ENCODE results near the gene MICAL3. TPM values are rescaled to one million over a fixed set of nuclear protein-coding genes. Genes with fewer than 3 reads are reported as not detected.
A peak's percentile ranks its signal among the peaks of the same experiment; 100 is the strongest.

MICAL3 gene
- total RNA-seq, 1 experiment from 2014 or later = 23.5 TPM

- H3K9me3 ChIP-seq (replicated peaks) = no peaks in the 10 kb centered on the region
- no peaks in the 10 kb centered on the region for H3K27me3 ChIP-seq (replicated peaks)
- no peak for DNase-seq (ENCODE audit: low read depth in 1 of 2, low spot score in 2 of 2)
- H3K4me1 ChIP-seq (replicated peaks) = peaks cover 27% of the 10 kb centered on the region
- no peak overlapping the region for H3K27ac ChIP-seq
- H3K4me3 ChIP-seq = no peak overlapping the region
- H3K36me3 ChIP-seq = no peaks in the 10 kb centered on the region
These were observed 110.5 kb downstream of the MICAL3 start for GRCh38 chr22:17913801-17914347.

- Histone ChIP-seq H3K27me3 (replicated peaks) (no peaks in the 10 kb centered on the region), H3K9me3 (replicated peaks) (no peaks in the 10 kb centered on the region), H3K36me3 (no peaks in the 10 kb centered on the region), H3K4me3 (no peak overlapping the region), H3K4me1 (replicated peaks) (peaks cover 24% of the 10 kb centered on the region), H3K27ac (no peak overlapping the region)
- DNase-seq (ENCODE audit: low read depth in 1 of 2, low spot score in 2 of 2) = no peak
These were observed 111.2 kb downstream of the MICAL3 start for GRCh38 chr22:17912945-17913721.

GRCh38 chr22:17911887-17912286 is 112.5 kb downstream of the MICAL3 start:
- Histone ChIP-seq H3K36me3 (peaks cover under 1% of the 10 kb centered on the region), H3K9me3 (replicated peaks) (no peaks in the 10 kb centered on the region), H3K4me3 (no peak overlapping the region), H3K4me1 (replicated peaks) (peaks cover 24% of the 10 kb centered on the region), H3K27me3 (replicated peaks) (no peaks in the 10 kb centered on the region), H3K27ac (no peak overlapping the region)
- DNase-seq (ENCODE audit: low read depth in 1 of 2, low spot score in 2 of 2) = no peak

GRCh38 chr22:17911312-17911705 is 113.1 kb downstream of the MICAL3 start:
- Histone ChIP-seq H3K4me1 (replicated peaks) (peaks cover 24% of the 10 kb centered on the region), H3K36me3 (peaks cover 6% of the 10 kb centered on the region), H3K27me3 (replicated peaks) (no peaks in the 10 kb centered on the region), H3K27ac (no peak overlapping the region), H3K4me3 (no peak overlapping the region), H3K9me3 (replicated peaks) (no peaks in the 10 kb centered on the region)
- DNase-seq (ENCODE audit: low read depth in 1 of 2, low spot score in 2 of 2) = no peak

GRCh38 chr22:17910561-17911311 is 113.6 kb downstream of the MICAL3 start:
- peaks cover 24% of the 10 kb centered on the region for H3K4me1 ChIP-seq (replicated peaks)
- peaks cover 12% of the 10 kb centered on the region for H3K36me3 ChIP-seq
- no peak overlapping the region for H3K4me3 ChIP-seq
- H3K9me3 ChIP-seq (replicated peaks) = no peaks in the 10 kb centered on the region
- DNase-seq (ENCODE audit: low read depth in 1 of 2, low spot score in 2 of 2) = peak; percentile 60 to 70
- H3K27me3 ChIP-seq (replicated peaks) = no peaks in the 10 kb centered on the region
- no peak overlapping the region for H3K27ac ChIP-seq

- no peak overlapping the region for H3K4me3 ChIP-seq
- no peak overlapping the region for H3K27ac ChIP-seq
- no peaks in the 10 kb centered on the region for H3K9me3 ChIP-seq (replicated peaks)
- H3K36me3 ChIP-seq = peaks cover 27% of the 10 kb centered on the region
- DNase-seq (ENCODE audit: low read depth in 1 of 2, low spot score in 2 of 2) = no peak
- H3K4me1 ChIP-seq (replicated peaks) = peaks cover 24% of the 10 kb centered on the region
- no peaks in the 10 kb centered on the region for H3K27me3 ChIP-seq (replicated peaks)
These were observed 116.7 kb downstream of the MICAL3 start for GRCh38 chr22:17907748-17908051.

GRCh38 chr22:17906978-17907747 is 117.2 kb downstream of the MICAL3 start:
- Histone ChIP-seq H3K9me3 (replicated peaks) (no peaks in the 10 kb centered on the region), H3K27me3 (replicated peaks) (no peaks in the 10 kb centered on the region), H3K36me3 (peaks cover 31% of the 10 kb centered on the region), H3K4me1 (replicated peaks) (peaks cover 24% of the 10 kb centered on the region), H3K27ac (no peak overlapping the region), H3K4me3 (no peak overlapping the region)
- DNase-seq (ENCODE audit: low read depth in 1 of 2, low spot score in 2 of 2) = no peak

- H3K4me3 ChIP-seq = no peak overlapping the region
- peaks cover 12% of the 10 kb centered on the region for H3K4me1 ChIP-seq (replicated peaks)
- no peak for DNase-seq (ENCODE audit: low read depth in 1 of 2, low spot score in 2 of 2)
- H3K27me3 ChIP-seq (replicated peaks) = no peaks in the 10 kb centered on the region
- H3K9me3 ChIP-seq (replicated peaks) = no peaks in the 10 kb centered on the region
- H3K27ac ChIP-seq = no peak overlapping the region
- H3K36me3 ChIP-seq = peaks cover 41% of the 10 kb centered on the region
These were observed 118.9 kb downstream of the MICAL3 start for GRCh38 chr22:17905445-17905844.

GRCh38 chr22:17903564-17904295 is 120.6 kb downstream of the MICAL3 start:
- Histone ChIP-seq H3K27ac (no peak overlapping the region), H3K36me3 (peaks cover 54% of the 10 kb centered on the region), H3K9me3 (replicated peaks) (no peaks in the 10 kb centered on the region), H3K27me3 (replicated peaks) (no peaks in the 10 kb centered on the region), H3K4me1 (replicated peaks) (no peaks in the 10 kb centered on the region), H3K4me3 (no peak overlapping the region)
- no peak for DNase-seq (ENCODE audit: low read depth in 1 of 2, low spot score in 2 of 2)

GRCh38 chr22:17902960-17903359 is 121.4 kb downstream of the MICAL3 start:
- peaks cover 62% of the 10 kb centered on the region for H3K36me3 ChIP-seq
- H3K4me1 ChIP-seq (replicated peaks) = no peaks in the 10 kb centered on the region

GRCh38 chr22:17898375-17898774 is 126.0 kb downstream of the MICAL3 start:
- peaks cover 73% of the 10 kb centered on the region for H3K36me3 ChIP-seq
- no peaks in the 10 kb centered on the region for H3K27me3 ChIP-seq (replicated peaks)
- H3K27ac ChIP-seq = no peak overlapping the region
- no peaks in the 10 kb centered on the region for H3K9me3 ChIP-seq (replicated peaks)
- no peaks in the 10 kb centered on the region for H3K4me1 ChIP-seq (replicated peaks)
- no peak for DNase-seq (ENCODE audit: low read depth in 1 of 2, low spot score in 2 of 2)
- no peak overlapping the region for H3K4me3 ChIP-seq

More at GRCh38 chr22:17902960-17903359, 121.4 kb downstream of the MICAL3 start:
- no peak overlapping the region for H3K27ac ChIP-seq
- H3K4me3 ChIP-seq = no peak overlapping the region
- no peak for DNase-seq (ENCODE audit: low read depth in 1 of 2, low spot score in 2 of 2)
- H3K9me3 ChIP-seq (replicated peaks) = no peaks in the 10 kb centered on the region
- no peaks in the 10 kb centered on the region for H3K27me3 ChIP-seq (replicated peaks)

GRCh38 chr22:17897858-17898257 is 126.5 kb downstream of the MICAL3 start:
- DNase-seq (ENCODE audit: low read depth in 1 of 2, low spot score in 2 of 2) = no peak
- peaks cover 76% of the 10 kb centered on the region for H3K36me3 ChIP-seq
- H3K4me1 ChIP-seq (replicated peaks) = no peaks in the 10 kb centered on the region
- H3K4me3 ChIP-seq = no peak overlapping the region
- no peak overlapping the region for H3K27ac ChIP-seq
- no peaks in the 10 kb centered on the region for H3K27me3 ChIP-seq (replicated peaks)
- no peaks in the 10 kb centered on the region for H3K9me3 ChIP-seq (replicated peaks)

GRCh38 chr22:17897426-17897825 is 126.9 kb downstream of the MICAL3 start:
- DNase-seq (ENCODE audit: low read depth in 1 of 2, low spot score in 2 of 2) = no peak
- no peak overlapping the region for H3K4me3 ChIP-seq
- H3K36me3 ChIP-seq = peaks cover 77% of the 10 kb centered on the region
- no peaks in the 10 kb centered on the region for H3K27me3 ChIP-seq (replicated peaks)
- no peaks in the 10 kb centered on the region for H3K4me1 ChIP-seq (replicated peaks)
- H3K9me3 ChIP-seq (replicated peaks) = no peaks in the 10 kb centered on the region
- no peak overlapping the region for H3K27ac ChIP-seq

Data from SJSA1 (cell line).